HG03095 (cell line): ENCODE results near the gene CTTN.
"Not testable (repeated sequence)": the region's sequence is repeated elsewhere in the genome, so short reads cannot be mapped to it uniquely, and the experiment has no call there.

Source experiments
- ATAC-seq: cut with Tn5 transposase; IDR thresholded peaks from one replicate; pipeline ENCODE4 v1.9.1; 2021; ENCODE audit warnings: moderate library complexity; ENCODE audit not compliant: unreplicated experiment

Gene CTTN

DNA sequence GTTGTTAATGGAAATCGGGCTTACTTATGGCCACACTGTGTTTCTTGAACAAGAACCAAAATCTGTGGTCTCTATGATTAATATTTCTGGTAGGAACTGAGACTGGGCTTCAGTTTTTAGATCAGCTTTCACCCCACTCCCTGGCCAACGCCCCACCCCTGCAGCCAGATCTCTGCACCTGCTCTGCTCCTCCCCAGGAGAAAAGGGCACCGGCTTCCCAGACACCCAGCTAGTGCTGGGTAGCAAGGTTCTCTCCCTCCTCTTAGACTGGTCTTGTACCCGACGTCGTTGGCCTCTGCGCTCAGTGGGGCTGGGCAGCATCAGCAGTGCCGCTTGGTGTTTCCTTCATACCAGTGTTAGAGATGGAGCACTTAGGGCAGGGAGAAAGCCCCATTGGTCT lies 17.0 kb upstream of the CTTN start:
- no peak for ATAC-seq

DNA sequence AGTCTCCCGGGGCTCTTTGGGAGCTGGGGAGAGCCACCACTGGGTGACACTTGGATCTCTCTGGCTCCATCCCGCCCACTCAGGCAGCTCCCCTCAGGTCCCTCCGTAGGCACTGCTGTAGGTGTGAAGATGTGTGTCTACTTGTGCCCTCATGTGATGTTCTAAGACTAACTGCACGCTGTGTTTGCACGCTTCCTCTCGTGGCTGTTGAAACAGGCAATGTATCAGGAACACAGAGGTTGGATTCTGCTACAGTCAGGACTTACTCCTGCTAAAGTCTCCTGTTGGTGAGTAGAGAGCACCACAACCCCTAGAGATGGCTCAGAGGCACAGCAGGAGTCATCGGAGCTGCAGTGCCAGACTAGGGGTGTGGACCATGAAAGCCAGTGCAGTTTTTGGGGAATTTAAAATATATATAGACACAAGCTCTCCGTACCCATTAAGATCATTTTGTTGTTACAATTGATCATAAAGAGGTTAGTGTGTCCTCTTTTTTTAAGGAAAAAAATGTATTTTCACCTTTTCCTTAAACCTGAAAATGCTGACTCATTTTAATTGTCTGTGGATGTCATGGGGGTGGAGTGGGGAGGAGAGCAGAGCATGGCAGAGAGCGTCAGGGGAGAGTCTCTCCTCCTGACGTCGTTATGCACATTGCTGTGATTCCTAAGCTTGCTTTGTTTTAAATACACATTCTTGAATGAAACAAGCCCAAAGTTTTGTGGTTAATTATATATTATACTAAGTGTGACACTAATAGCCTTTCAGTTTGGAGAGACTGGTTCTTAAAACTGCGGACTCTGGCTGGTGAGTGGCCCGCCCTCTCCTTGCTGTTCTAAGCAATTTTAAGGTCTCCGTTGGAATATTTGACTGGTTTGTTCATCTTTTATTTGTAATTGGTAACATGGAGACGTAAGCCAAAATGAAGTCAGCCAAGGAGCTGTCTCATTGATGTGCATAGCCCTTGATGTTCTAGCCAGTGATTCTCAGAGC lies 16.2 kb upstream of the CTTN start:
- ATAC-seq, result no peak

DNA sequence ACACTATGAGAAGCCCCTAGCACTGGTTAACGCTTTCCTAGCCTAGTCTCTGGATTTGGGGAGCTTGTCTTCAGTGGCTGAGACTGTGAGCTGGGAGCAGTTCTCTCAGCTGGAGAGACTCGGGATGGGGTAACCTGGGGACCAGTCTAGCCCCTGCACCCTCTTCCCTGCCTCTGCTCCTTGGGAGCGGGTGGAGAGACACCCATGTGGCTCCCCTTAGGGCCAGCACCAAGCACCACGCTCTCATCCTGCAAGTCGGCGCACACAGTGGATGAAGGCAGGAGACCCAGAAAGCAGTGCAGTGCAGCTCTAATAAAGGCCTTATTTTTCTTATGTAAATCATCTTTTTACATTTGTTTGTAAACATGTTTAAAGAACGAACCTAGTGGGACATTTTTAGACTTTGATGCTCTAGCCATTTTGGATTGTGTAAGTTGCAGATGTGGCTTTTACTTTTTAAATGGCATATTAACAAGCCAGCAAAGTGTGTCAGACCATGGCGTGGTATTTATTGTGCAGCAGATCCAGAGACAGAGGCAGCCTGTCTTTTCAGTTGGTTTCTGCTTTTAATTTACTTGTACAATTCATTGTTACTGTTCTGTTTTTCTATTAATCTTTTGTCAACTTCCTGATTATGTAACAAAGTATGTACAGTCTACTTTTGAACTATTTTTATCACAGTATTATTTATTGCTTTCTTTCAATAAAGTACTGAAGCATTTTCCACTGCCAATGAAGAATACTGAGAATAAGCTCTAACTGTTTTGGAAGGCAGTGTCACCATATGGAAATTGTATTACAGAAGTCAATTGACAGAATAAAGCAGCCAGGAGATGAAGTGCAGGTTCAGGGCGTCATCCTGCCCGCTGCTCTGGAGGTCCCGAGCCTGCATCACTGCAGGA lies 14.4 kb upstream of the CTTN start:
- no peak for ATAC-seq

DNA sequence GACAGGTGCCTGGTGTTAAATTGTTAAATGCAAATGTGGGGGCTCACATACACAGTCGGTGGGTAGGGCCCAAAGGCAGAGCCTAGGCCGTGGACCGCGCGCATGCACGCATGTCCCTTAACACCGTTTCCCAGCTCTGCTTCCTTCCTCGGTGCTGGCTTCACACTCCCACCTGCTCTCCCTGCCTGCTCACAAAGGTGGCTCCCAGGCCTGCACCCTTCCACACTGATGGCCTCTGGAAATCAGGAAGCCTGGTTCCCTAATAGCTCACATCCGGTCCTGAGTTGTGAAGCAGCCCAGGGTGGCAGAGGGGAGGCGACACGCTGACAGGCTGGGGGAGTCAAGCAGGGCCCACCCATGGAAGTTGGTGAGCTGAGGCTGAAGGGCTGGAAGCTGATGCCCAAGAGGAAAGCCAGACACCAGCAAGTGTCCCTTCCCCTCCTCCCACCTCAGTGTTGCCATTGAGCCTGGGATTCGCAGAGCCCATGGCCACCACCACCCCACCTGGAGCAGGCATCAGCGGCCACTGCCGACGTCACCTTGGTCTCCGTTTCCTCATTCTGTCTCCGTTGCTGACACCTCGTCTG lies 13.7 kb upstream of the CTTN start:
- ATAC-seq, result no peak

DNA sequence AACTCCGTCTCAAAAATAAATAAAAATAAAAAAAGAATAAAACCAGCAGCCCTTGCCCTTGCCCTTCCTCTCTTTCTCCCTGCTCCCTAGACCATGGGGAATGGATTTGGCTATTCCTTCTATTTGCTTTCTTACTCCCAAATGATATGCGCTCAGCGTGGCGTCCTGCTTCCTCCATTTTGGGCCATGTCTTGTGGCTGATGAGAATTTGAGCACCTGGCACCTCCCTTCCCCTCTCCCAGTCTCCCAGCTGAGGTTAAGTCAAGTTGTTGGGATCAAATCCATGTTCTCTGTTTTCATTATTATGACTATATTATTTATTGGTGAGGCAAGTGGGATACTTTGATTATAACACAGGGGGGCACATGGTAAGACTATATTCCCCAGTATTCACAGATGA lies 10.8 kb upstream of the CTTN start:
- no peak for ATAC-seq

DNA sequence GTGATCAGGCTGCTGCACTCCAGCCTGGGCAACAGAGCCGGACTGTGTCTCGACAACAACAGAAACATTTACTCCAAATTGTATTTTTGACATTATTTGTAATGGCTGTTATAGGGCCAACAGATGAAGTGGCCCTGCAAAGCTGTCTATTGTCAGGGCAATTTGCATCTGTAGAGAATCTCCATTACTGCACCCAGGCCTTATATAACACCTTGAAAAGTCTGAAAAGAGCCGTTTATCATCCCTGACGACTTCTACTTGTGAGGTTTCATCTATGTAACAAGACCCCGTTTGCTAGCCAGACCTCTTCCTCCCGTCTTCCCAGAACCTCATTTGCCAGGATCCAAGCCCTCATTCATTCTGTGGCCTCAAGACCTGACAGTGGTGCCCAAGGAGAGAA lies 9.1 kb upstream of the CTTN start:
- no peak for ATAC-seq

DNA sequence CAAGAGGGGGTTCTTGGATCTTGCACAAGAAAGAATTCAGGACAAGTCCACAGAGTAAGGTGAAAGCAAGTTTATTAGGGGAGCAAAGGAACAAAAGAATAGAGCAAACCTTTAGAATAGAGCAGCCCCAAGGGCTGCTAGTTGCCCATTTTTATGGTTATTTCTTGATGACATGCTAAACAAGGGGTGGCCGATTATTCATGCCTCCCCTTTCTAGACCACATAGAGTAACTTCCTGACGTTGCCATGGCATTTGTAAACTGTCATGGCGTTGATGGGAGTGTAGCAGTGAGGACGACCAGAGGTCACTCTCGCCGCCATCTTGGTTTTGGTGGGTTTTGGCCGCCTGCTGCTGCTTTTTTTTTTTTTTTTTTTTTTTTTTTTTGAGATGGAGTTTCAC lies 7.4 kb upstream of the CTTN start:
- not testable (repeated sequence) for ATAC-seq

DNA sequence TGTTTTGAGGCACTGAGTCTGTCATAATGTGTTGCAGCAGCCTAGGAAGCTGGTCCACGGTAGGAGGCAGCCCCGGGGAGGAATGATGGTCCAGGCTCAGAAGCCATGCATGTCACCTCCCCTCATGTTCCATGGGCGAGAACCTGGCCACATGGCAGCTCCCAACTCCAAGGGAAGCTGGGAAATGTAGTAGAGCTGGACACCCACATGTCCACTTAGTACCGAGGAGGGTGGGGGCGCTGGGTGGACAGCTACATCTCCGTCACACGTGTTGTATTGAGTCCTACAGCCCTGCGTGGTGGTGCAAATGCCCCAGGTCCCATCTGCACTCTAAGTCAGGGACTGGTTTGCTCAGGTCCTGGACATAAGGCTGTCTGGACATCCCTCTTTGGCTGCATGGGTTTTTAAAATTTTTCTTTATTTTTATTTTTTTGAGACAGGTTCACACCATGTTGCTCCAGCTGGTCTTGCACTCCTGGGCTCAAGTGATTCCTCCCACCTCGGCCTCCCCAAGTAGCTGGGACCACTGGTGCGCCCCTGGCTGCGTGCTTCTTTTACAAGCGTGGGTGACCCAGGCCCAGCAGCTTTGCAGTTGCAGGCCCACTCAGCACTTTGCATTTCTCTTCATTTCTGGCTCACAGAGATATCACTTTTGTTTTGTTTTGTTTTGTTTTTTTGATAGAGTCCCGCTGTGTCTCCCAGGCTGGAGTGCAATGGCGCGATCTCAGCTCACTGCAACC lies 3.9 kb upstream of the CTTN start:
- no peak for ATAC-seq

DNA sequence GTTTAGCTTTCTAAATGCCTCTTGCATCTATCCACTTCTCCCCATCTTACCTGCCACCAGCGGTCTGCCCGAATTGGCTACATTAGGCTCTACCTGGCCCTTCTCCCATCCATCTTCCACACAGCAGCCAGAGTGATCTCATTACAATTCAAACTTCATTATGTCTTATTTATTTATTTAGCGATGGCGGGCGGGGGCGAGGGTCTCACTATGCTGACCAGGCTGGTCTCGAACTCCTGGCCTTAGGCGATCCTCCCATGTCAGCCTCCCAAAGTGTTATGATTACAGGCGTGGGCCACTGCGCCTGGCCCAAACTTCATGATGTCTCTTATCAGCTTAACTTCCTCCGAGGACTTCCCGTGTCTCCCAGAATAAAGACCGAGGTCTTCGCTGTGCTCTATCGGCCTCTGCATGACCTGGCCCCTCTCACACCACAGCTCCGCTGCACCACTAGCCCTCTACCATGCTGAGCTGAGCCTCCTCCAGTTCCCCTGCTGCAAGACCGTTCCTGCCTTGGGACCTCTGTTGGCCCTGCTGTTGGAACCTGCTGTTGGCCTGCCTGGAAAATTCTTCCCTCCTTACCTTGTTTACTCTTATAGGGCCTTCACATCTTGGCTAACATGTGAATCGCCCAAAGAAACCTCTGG lies 870 bp upstream of the CTTN start:
- ATAC-seq, result no peak

DNA sequence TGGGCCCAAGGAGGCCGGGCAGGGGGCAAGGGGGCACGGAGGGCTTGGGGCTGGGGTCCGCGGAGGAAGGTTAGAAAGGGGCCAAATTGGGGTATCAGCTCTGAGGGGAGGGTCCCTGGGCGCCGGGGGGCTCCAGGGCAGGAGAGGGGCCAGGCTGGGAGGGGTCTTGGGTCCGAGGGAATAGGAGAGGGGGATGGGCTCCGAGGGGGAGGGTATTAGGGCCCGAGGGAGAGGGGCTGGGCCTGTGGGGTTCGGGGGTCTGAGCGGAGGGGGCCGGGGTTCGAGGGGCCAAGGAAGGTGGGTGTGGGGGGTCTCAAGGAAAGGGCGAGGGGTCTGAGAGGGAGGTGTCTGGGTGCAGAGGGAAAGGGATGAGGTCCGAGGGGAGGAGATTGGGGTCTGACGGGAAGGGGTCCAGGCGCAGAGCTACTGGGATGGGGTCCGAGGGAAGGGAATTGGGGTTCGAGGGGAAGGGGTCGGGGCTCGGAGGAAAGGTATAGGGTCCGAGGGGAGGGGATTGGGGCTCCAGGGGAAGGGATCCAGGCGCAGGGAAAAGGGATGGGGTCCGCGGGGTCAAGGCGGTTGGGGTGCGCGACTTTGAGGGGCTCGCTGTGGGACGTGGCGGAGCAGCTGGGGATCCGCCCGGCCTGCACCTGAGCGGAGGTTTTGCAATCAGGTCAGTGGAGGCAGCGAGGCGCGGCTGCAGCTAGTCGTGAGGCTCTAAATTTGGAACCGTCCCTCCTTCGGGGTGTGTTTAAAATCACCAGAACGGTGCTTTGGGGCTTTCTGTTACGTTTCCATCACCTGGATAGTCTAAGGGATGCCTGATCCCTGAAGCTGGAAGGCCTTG lies 728 bp downstream of the CTTN start:
- ATAC-seq, result no peak

DNA sequence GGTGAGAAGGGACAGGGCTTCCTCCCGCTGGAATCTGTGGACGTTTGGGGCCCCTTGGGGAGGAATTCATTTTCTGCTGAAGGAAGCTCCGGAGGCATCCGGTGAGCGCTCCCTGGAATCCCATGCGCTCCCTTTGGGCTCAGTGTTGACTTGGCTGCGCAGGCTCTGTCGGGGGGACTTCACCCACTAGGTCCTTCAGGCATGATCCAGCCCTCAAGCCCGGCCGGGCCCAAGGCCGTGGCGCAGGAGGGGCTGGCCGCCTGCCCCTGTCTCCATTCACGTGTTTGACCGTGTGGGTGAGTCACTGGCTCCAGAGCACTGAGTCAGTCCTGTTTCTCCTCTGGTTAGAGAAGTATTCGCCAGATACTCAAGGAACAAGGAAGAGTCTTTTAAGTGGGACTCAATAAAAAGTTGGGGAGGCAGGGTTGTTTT lies 1.4 kb downstream of the CTTN start:
- ATAC-seq, result no peak

DNA sequence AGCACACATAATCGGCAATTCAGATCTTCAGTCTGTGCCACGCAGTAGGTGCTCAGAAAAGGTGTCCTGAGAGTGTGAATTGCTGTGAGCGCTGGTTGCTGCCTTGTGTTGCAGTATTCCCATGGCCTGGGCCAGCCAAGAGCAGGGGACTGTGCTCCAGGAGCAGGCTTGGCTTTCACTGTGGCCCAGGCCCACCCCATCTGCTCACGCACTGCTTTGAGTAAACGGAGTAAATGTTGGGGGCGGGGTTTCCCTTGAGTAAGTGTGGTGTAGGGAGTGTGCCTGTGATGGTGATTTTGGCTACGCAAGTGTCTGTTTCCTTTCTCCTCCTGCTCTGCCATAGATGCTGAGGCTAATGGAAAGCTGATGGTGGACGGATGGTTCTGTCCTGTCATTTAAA lies 2.3 kb downstream of the CTTN start:
- no peak for ATAC-seq

DNA sequence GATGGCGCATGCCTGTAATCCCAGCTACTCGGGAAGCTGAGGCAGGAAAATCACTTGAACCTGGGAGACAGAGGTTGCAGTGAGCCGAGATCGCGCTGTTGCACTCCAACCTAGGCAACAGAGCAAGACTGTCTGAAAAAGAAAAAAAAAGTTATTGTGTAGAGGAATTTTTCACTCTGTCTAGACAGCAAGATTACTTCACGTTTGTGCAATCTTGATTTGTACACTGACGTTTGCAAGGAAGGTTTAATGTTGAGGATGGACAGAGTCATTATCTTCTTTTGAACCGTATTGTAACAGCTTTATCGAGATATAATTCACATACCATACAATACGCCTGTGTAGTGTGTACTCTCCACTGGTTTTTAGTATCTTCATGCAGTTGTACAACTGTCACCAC lies 3.7 kb downstream of the CTTN start:
- no peak for ATAC-seq

DNA sequence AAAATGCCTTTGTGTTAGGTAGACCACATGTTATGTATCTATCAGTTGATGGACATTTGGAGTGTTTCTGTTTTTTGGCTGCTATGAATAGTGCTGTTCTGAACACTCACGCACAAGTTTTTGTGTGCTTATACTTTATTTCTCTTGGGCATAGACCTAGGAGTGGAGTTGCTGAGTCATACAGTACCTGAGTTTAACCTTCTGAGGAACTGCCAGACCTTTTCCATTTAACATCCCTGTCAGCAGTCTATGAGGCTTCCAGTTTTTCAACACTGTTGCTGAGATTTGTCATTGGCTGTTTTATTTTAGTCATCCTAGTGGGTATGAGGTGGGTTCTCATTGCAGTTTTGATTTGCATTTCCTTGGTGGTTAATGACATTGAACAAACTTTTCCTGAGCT lies 4.4 kb downstream of the CTTN start:
- ATAC-seq, result no peak

DNA sequence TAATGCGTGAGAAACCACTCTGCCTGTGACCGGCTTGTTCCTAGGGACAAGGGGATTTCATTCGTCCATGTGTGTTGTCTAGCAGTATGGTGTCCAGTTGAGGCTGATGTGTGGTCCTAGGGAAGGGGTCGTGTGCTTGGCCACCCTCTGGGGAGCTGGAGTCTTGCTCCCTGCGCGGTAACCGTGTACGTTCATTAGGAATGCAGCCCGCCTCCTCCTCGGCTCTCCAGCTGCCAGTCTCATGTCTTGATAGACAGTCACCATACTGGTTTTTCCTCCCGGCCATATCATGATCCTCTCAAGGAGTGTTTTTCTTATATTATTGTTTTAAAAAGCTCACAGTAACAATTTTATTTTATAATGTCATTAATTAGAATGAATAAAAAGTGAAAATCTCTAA lies 5.9 kb downstream of the CTTN start:
- ATAC-seq, result no peak

DNA sequence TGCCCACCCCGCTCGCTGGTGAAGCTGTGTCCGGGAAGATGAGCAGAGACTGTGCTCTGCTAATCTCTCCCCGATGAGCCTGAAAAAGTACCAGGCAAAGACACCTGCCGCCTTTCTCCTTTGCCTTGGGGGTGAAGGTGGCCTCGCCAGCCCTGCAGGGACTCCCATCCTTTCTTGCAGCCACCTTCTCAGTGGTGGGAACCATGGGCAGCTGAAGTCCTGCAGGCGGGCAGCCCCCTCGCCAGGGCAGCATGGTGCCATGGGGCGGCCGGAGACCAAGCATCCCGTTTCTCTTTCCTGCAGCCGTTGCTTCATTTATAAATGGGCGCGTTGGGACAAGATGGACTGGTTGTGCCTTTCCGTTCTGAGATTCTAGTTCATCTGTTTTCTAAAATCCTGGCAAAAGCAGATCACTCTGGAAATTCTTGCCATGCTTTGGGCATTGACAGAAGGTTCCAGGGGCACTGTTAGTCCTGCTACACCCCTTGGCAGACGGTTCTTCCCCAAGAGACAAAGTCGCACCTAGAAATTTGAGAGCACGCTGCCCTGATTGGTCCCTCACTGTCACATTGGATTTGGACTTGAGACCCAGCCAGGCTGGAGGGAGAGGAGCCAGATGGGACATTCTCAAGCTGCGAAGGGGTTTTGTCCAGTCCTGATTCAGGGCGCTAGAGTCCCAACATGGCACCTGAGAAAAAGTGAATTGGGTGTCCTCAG lies 7.5 kb downstream of the CTTN start:
- no peak for ATAC-seq

DNA sequence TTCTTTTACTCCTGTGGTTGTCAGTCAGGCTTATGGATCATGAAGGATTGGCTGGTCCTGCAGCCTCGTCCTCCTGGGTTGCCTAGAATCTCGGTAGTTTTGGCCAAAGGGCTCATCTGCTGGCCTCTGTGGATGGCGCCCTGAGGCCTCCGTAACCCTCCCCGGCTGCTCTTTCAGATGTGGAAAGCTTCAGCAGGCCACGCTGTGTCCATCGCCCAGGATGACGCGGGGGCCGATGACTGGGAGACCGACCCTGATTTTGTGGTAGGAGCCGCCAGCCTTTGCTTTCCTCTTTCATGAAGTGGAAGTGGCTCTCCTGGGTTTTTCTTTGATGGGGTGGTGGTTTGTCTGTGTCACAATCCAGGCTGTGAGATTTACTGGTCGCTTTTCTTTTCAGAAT lies 8.8 kb downstream of the CTTN start:
- ATAC-seq, result no peak

DNA sequence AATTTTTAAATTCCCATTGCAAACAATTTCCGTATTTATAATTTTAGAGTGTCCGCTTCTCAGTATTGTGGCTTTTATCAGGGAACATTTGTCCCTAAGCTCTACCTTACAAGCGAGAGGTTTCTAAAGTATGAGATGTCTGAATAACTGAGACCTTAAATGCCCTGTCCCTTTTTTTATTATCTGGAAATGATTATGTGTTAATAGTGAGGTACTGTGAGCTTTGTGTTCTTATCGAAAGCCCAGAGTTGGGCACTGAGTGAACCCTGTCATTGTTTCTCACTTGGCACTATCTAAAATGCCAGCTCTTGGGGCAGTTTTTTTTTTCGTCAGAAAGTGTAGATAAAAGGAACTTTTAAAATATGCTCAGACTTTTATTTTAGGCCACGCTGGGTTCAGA lies 9.5 kb downstream of the CTTN start:
- ATAC-seq, result no peak

DNA sequence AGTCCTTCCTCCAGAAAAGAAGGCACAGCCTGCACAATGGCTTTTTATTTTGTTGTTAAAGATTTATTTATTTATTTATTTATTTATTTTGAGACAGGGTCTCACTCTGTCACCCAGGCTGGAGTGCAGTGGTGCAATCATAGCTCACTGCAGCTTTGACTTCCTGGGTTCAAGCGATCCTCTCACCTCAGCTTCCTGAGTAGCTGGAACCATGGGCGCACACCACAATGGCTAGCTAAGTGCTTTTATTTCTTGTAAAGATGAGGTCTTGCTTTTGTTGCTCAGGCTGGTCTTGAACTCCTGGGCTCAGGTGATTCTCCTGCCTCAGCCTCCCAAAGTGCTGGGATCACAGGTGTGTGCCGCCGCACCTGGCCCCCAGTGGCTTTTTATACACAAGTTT lies 10.0 kb downstream of the CTTN start:
- ATAC-seq, result not testable (repeated sequence)
